AG10803 (cell line): Measurements from ENCODE around the gene USP32.

Source experiments
- DNase-seq: peaks from one replicate; pipeline ENCODE4 v3.0.0; 2010; ENCODE audit warnings: low read depth
- H3K4me3 ChIP-seq: 2 replicates; pipeline ENCODE4 v1.5.1; 2011; ENCODE audit warnings: mild to moderate bottlenecking, low read length, control low read depth
- CTCF ChIP-seq: conservative IDR thresholded peaks from 2 replicates; pipeline ENCODE4 v1.5.1; 2011; ENCODE audit warnings: mild to moderate bottlenecking, low read length, control low read depth, inconsistent platforms

USP32 gene

DNA sequence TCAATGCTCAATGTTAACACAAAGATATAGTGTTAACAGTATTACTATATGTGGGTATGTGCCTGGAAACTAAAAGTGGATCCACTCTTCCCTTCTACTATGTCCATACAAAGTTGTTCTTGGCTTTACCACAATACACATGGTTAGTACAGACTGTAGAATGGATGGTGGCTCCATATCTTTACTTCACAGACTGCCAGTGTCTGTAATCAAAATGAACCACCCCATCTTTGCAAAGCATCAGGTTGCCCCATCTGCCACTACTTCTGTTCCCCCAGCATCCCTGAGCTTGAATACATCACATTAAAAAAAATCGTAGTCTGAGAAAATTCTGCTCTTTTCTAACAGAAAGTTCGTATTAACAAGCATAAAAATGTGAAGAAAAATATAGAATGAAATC lies 30.0 kb downstream of the USP32 start:
- TF ChIP-seq CTCF = no peak
- H3K4me3 ChIP-seq = no peak overlapping the region
- DNase-seq = no peak

- no peak for DNase-seq
- no peak for TF ChIP-seq CTCF
- no peak overlapping the region for H3K4me3 ChIP-seq
These were observed 32.5 kb downstream of the USP32 start for GRCh38 chr17:60359415-60359814.

DNA sequence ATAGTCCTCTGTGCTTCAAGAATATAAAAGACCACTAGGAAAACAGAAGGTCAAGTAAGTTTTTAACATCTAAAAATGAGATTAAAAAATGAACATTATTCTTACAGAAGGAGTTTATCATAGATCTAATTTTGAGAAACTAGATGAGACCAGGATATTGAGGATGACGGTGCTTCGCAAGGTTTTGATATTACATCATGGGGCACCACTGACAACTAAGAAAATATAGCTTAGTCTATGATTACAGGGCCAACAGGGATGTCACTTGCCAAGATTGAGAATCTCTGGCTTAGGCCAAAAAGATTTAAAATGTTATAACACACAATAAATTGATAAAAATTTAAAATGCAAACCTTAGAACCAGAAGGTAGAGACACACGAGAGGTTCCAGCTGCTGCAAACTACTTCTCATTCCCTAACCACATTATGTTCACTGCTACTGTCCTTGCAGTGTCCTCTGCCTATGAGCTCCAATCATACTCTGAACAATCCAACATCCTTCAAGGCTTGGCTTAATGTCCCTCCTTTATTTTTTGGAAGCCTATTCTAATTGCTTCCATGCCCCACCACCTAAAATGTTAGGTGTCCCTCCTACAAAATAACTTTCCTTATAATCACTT lies 33.2 kb downstream of the USP32 start:
- no peak for DNase-seq
- no peak for TF ChIP-seq CTCF
- no peak overlapping the region for H3K4me3 ChIP-seq

- TF ChIP-seq CTCF = no peak
- H3K4me3 ChIP-seq = no peak overlapping the region
- DNase-seq = peak; percentile 39
These were observed 35.0 kb downstream of the USP32 start for GRCh38 chr17:60356940-60357339.

DNA sequence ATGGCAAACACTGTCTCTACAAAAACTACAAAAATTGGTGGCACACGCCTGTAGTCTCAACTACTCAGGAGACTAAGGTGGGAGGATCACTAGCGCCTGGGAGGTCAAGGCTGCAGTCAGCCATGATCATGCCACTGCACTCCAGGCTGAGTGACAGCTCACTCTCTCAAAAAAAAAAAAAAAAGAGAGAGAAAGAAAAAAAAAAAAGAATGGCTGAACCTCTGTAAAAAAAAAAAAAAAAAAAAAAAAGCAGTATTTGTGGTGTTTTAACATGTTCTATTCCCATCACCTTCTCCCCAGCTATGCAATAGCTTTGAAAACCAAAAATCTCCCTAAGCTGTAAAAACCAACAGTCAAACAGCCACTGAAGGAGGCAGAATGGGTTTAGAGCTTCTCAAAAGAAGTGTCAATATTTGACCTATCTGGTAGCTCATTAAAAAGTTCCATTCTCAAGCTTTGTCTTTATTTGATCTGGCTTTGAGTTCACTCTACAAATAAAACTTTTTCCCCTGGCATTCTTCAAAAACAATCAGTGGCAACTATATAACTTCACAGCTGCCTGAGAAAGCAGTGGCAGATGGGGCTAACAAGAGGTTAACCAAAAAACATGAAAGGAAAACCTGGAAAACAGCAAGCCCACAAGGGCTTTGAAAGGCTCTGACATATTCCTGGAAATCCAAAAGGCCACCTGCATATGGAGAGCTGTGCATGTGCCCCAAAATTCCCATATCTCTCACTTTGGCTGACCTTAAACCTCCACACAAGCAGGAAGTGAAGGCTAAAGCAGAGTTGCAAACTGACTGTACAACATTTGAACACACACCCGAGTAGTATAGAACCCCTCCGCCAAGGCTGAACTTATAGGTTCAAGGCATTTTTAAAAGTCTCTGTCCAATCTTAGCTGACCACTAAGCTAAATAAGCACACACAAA lies 36.0 kb downstream of the USP32 start:
- no peak for DNase-seq
- no peak for TF ChIP-seq CTCF
- no peak overlapping the region for H3K4me3 ChIP-seq

DNA sequence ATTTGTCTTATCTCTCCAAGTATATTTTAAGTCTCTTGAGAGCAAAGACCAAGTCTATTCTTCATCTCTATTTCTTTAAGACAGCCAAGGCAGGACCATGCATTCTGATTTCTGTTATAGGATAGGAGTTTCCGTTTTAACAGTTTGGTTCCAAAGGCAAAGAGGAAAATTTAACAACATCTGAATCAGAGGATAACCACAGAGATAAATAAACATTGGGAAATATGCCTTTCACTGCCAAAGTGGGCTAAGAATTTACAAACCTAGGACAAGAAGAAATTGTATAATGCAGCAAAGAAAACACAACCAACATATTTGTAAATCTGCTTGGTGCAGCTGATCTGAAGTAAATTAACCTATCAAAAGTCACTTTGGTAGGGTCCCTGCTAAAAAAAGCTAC lies 37.7 kb downstream of the USP32 start:
- H3K4me3 ChIP-seq = no peak overlapping the region
- DNase-seq = peak; percentile 83
- no peak for TF ChIP-seq CTCF

DNA sequence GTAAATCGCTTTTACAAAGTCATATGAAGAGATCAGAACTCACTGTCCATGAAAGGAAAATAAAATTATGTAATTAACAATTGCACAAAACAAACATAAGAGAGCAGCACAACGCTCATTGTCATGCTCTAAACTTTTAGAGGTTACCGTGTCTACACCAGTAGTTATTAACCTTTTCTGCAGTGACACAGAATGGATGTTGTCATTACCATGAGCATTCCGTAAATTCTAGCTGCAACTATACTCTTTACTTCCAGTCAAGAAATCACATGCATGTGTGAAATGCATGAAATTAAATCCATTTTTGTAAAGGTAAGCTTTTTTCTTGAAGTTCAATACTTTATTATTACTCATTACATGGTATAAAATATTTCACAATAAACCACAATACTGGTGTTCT lies 38.2 kb downstream of the USP32 start:
- DNase-seq = peak; percentile 2
- no peak overlapping the region for H3K4me3 ChIP-seq
- TF ChIP-seq CTCF = no peak
